HG03139 (cell line): Measurements from ENCODE around the gene ZNF638.
"Not testable (repeated sequence)": the region's sequence is repeated elsewhere in the genome, so short reads cannot be mapped to it uniquely, and the experiment has no call there.

Source experiments
- ATAC-seq: cut with Tn5 transposase; IDR thresholded peaks from one replicate; pipeline ENCODE4 v1.9.1; 2021; ENCODE audit not compliant: unreplicated experiment

The ZNF638 gene, protein sequence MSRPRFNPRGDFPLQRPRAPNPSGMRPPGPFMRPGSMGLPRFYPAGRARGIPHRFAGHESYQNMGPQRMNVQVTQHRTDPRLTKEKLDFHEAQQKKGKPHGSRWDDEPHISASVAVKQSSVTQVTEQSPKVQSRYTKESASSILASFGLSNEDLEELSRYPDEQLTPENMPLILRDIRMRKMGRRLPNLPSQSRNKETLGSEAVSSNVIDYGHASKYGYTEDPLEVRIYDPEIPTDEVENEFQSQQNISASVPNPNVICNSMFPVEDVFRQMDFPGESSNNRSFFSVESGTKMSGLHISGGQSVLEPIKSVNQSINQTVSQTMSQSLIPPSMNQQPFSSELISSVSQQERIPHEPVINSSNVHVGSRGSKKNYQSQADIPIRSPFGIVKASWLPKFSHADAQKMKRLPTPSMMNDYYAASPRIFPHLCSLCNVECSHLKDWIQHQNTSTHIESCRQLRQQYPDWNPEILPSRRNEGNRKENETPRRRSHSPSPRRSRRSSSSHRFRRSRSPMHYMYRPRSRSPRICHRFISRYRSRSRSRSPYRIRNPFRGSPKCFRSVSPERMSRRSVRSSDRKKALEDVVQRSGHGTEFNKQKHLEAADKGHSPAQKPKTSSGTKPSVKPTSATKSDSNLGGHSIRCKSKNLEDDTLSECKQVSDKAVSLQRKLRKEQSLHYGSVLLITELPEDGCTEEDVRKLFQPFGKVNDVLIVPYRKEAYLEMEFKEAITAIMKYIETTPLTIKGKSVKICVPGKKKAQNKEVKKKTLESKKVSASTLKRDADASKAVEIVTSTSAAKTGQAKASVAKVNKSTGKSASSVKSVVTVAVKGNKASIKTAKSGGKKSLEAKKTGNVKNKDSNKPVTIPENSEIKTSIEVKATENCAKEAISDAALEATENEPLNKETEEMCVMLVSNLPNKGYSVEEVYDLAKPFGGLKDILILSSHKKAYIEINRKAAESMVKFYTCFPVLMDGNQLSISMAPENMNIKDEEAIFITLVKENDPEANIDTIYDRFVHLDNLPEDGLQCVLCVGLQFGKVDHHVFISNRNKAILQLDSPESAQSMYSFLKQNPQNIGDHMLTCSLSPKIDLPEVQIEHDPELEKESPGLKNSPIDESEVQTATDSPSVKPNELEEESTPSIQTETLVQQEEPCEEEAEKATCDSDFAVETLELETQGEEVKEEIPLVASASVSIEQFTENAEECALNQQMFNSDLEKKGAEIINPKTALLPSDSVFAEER (N-terminal part only)

DNA sequence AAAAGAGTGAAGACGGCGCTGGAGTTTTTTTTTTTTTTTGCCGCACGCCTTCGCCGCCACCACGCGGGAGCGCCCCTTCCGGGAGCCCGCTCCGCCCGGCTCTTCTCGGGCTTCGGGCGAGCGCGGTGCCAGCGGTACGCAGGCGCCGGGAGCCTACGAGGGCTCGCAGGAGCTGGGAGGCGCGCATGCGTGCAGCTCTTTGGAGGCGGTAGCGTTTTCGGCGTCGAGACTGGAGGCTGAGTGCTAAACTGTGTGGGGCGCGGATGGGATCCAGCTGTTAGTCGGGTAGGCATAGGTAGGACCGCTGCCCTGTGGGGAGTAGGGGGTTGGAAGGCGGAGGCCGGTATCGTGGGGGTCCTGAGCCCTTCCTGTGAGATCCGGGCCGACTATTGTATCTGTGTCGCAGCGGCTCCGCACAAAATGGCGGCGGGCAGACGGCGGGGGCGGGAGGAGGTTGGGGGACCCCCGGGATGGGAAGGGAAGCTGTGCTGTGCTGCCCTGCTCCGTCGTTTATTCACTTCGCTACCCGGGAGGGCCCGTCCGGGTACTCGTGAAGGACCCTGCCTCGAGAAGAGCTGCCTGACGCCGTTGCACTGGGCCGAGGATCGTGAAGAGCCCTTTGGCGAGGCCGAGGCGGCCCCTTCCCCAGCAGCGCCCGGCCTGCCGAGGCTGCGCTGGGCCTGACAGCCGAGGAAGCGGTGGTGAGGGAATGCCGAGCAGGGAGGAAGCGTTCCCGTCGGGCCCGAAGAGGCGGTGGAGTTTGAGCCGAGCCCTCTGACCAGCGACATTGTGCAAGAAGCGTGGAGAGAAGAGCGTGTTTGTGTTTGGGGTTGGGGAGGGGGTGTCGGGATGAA lies at the start of gene ZNF638:
TSS of gene ZNF638 (plus strand) at position 202 of the 854 bp plus-strand sequence. CDS start 17,173 bp downstream, outside the sequence.
- peak; percentile 93 for ATAC-seq

DNA sequence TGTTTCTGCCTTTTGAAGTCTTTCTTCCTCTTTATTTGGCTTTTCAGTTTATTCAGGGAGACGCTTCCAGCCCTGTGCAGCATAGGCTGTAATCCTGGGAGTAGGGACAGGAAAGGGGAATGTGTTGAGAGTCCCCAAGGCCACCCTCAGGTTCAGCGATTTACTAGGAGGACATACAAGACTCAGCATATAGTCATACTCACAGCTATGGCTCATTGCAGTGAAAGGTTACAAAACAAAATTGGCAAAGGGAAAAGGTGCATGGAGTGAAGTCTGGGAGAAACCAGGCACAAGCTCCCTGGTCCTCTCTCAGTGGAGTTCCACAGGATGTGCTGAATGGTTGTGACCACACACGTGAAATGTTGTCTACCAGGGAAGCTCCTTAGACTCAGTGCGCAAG lies 49.6 kb upstream of the ZNF638 start:
- no peak for ATAC-seq

DNA sequence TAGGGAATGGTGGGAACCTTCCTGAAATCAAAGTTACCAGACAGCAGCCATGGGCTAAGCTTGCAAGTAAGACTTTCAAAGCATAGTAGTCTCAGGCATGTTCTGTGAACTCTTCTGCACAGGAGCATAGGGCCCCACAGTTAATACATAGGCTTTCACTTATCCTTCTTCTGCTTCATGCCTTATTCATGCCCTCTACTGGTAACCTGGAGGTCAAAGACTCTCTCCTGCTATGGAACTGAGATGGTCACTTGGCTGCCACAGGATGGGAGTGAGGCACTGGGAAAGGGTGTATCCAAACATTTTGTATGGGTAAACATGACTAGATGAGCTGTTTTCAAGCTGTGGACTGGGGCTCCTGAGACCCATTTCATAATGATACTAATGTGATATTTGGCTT lies 49.1 kb upstream of the ZNF638 start:
- ATAC-seq: no peak

DNA sequence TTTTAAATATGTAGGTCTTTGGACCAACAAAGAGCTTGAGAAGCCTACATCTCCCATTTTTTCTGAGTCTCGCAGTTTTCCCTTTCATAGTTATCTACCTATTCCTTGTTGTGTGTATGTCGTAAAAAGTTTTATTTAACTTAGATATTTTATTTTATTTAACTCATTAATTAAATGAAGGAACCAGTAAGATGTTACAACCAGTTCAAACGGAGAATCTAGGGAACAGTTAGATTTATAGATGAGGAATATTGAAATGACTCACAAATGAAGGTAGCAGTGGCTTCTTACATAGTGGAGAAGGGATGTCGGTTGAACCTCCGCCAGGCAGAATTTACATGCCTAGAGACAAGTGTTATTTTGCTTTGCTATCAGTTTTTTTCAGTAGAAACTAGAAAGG lies 48.5 kb upstream of the ZNF638 start:
- no peak for ATAC-seq

DNA sequence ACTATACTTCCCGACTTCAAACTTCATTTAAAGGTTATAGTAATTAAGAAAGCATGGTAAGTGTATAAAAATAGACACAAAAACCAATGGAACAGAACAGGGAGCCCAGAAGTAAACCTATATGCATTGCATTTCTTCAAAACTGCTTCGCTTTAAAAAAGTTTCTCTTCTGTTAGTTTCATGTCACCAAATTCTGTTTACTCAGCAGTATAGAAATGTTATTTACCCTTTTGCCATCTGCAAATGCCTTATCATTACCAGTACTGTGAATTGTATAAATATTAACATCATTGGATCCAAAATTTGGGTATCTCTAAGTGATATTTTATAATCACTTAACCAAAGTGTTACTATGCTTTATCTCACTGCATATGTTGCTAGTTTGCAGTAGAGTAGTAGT lies 45.9 kb upstream of the ZNF638 start:
- ATAC-seq: no peak

DNA sequence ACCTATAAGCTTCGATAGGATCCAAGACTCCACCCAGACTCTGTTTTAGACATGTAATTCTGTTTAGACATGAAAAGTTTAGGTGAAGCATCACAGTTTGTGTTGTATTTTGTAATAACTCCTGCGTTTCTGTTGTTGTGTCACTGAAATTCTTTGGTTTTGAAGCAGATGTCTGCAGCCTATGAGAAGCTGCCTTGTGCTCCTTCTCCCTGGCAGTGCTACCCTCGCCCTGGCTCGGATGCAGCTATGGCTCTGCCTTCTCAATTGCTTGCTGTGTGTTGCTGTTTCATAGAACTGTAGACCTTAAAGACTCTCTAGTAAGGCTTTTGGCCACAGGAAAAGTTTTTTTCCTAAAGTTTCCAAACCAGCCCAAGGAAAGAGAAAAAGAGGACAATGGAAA lies 40.2 kb upstream of the ZNF638 start:
- ATAC-seq: no peak

DNA sequence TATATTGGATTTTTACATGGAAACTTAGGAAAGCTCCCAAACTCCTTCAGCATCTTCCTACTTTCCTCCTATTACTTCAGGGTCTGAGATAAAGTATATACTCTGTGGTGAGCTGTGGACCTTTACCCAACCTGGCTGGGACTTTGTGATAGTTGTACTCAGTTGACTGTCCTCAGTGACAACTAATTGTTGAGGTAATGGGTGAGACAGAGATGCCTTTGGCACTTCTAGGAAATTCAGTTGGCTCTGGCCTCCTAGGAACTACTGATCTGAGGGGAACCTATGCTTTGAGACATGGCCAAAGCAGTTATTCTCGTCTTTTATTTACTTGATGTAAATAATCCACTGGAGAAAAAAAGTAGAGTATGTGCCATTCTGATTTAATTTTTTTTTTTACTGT lies 39.4 kb upstream of the ZNF638 start:
- no peak for ATAC-seq

DNA sequence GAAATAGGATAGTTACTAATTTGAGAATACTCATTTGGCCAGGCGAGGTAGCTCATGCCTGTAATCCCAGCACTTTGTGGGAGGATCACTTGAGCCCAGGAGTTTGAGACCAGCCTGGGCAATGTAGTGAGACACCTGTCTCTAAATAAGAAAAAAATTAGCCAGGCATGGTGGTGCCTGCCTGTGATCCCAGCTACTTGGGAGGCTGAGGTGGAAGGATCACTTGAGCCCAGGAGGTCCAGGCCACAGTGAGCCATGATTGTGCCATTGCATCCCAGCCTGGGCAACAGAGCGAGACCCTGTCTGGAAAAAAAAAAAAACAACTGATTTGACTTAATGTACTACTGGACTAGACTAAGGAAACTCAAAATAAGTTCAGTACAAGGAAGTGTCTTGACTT lies 32.7 kb upstream of the ZNF638 start:
- no peak for ATAC-seq

DNA sequence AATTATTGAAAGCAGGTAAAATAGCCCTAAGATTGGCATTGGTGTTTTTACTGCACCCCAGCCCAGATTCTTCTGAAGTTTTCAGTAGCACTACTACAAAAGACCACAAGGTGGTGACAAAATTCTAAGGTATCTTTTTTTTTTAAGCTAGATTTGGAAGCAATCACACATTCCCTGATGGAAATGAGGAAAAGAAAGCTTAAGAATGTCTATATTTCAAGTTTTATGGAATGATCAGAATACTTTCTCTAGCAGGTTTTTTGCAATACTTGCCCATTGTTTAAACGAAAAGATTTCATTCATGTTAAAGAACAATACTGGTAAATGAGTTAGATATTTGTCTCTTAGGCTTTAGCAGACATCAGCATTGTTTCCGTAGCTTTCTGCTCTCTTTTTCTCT lies 32.1 kb upstream of the ZNF638 start:
- ATAC-seq: no peak

DNA sequence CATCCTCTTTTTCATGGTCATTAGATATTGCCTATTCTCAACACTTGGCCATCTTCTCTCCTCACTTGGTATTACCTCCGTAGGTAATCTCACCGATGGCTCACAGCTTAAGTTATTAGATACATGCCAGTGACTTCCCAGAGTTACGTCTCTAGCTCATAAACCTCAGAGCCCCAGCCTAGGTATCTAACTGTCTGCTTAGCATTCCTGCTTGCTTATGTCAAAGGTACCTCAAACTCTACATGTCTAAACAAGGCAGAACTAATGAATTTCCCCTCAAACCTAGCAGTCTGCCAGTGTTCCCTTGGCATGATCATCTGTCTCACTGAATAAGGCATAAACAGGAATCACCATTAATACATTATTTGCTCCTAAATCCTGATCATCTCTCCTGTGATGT lies 27.7 kb upstream of the ZNF638 start:
- ATAC-seq: no peak

DNA sequence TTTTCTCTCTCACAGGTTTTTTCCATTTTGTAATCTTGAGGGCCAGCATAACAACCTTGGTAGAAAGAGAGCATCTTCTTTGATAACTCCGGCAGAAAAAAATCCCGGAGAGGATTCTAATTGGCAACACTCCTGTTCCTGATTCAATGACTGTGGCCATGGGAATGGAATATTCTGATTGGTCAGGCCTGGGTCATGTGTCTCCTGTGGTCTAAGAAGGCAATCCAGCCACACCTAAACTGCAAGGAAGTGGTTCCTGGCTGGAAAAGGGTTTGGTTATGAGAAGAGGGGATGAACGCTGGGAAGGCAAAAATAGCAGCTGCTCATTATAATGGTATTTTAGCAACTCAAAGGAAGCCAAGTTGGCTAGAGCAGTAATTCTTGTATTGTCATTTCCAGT lies 24.8 kb upstream of the ZNF638 start:
- ATAC-seq: no peak

DNA sequence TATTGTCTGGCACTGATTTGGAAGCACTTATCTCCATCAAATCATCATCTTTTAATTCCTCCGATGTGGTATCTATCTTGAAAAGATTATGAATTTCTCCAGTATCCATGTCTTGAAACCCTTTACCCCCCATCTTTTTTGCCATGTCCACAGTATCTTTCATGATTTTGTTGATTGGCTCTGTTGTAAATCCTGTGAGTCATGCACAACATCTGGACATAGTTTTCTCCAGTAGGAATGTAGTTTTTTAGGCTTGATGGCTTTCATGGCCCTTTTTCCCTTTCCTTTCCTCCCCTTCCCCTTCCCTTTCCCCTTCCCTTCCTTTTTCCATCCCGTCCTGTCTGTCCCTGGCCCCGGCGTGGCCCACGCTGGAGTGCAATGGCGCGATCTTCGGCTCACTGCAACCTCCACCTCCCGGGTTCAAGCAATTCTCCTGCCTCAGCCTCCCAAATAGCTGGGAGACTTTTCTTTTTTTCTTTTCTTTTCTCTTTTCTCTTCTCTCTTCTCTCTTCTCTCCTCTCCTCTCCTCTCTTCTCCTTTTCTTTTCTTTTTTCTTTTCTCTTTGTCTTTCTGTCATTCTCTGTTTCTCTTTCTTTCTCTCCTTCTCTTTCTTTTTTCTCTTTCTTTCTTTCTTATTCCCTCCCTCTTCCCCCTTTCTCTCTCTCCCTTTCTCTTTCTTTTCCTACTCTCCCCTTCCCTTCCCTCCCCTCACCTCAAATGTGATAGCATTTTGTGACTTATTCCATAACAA lies 18.4 kb upstream of the ZNF638 start:
- ATAC-seq: no peak

DNA sequence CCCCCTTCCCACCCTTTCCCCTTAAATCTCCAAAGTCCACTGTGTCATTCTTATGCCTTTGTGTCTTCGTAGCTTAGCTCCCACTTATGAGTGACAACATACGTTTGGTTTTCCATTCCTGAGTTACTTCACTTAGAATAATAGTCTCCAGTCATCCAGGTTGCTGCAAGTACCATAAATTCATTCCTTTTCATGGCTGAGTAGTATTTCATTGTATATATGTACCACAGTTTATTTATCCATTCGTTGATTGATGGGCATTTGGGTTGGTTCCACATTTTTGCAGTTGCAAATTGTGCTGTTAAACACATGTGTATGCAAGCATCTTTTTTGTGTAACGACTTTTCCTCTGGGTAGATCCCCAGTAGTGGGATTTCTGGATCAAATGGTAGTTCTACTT lies 14.5 kb upstream of the ZNF638 start:
- ATAC-seq: no peak

DNA sequence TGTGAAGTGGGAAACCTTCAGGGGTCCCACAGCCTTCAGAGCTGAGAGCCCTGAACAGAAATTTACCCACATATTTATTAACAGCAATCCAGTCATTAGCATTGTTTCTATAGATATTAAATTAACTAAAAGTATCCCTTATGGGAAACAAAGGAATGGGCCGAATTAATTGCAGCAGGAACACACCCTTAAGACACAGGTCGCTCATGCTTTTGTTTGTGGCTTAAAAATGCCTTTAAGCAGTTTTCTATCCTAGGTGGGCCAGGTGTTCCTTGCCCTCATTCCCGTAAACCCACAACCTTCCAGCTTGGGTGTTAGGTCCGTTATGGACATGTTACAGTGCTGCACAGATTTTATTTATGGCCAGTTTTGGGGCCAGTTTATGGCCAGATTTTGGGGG lies 13.7 kb upstream of the ZNF638 start:
- ATAC-seq: not testable (repeated sequence)

DNA sequence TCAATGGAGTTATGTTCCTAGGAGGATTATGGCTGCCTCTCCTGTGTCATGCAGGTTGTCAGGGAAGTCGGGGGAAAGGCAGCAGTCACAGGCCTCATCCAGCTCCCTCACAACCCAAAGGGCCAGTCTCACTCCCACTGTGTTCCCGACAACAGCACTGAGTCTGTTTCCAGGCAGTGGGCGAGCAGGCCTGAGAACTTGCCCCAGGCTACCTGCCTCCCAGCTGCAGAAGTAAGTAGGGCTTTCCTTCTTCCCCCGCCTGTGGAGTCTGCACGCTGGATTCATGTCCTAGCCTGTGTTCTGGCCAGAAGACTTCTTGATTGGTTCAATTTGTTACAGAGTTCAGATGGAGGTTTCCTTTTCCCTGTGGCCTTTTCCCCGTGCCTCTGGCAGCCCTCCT lies 8.2 kb upstream of the ZNF638 start:
- no peak for ATAC-seq

DNA sequence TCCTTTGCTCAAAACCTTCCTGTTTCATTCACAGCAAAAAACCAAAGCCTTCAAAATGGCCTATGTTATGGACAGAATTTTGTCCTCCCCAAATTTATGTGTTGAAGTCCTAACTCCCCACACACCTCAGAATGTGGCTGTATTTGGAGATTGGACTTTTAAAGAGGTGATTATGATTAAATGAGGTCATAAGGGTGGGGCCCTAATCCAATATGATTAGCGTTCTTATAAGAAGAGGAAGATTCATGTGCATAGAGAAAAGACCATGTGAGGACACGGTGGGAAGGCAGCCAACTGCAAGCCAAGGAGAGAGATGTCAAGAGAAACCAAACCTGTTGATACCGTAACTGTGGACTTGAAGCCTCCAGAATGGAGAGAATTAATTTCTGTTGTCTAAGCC lies 4.6 kb upstream of the ZNF638 start:
- ATAC-seq: no peak

DNA sequence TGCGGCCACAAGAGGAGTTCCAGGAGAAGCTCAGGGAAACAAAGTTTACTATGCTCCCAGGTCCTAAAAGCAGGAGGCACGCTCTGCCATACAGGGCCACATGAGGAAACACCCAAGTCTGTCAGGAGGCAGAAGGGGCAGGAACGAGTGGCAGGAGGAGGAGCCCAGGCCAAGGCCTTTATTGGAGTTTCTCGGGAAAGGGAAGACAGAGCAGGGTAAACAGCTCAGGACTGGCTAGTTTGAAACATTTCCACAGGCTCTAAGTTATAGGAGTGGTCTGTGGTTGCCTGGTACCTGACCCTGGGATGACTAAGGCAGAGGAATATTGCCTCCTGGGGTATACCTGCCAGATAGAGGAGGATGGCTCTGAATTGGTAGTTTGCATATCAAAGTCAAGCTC lies 3.7 kb upstream of the ZNF638 start:
- ATAC-seq: no peak

DNA sequence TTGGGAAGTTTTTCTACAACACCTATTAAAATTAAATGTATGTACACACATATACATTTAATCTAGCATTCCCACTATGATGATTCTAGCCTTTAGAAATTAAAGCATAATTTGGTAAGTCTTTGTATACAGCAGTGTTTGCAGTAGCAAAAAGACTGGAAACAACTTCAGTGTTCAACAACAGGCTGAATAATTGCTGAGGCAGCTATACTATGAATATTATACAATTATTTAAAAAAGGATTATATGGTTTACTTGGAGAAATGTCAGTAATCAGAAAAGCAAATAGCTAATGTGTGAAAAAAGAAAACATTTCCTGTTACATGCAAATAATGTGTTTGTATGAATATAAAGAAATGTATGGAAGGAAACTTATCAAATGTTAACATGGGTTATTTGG lies 1.4 kb upstream of the ZNF638 start:
- no peak for ATAC-seq

DNA sequence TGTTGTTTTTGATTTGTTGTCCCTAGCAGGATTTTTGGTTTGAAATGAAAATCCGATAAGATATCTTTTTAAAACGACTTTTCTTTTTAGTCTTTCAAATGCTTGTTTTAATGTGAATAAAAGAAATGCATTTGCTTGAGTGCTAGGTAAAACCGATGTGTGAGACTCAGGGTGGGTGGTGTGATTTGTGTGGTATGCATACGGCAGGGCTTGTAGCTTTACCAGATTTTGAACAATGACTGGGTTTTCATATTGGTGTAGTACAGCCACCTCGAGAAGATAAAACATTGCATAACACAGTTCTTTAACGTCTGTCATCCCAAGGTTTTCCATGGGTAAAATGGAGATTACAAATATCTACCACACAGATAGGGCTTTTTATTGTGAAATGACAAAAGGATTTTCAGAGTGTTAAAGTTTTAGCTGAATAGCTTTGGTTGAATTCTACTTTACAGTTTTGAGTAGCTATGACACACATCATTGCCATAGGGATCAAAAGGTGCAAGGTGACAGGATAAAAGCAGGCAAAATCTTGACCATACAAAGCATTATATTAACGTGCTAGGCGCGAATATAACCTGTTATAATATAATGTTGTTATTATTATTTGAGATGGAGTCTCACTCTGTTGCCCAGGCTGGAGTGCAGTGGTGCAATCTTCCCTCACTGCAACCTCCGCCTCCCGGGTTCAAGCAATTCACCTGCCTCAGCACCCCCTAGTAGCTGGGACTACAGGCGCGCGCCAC lies 824 bp upstream of the ZNF638 start:
- ATAC-seq: no peak
